ENCODE measurements around the gene TMPRSS4. TPM values are rescaled to one million over a fixed set of nuclear protein-coding genes. Genes with fewer than 3 reads are reported as not detected.

Gene TMPRSS4
- polyA plus RNA-seq, 1 of the 3 experiments (the other 2 are of a cell fraction), result not detected

DNA sequence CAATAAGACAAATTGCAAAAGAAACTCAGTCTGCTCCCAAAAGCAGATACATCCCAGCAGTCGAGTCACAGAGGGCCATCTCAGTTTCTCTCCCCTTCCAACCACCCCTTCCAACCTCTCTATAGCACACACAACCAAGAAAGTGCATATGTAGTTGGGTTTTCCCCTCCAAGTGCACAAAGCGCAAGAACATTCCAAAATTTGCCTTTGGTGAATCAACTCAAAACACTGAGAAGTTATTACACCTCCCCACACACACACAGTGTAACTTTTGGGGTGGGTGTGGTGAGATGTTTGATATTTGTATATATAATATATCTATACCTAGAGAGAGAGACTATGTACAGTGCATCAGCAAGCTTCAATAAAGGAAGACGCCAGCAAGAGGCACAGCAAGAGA is 86.0 kb downstream of the TMPRSS4 start:
- H3K9me3 ChIP-seq, result no peaks in the 10 kb centered on the region
- no peaks in the 10 kb centered on the region for H3K79me2 ChIP-seq (ENCODE audit: insufficient read depth)
- H3K9me2 ChIP-seq, result no peaks in the 10 kb centered on the region
- H4K20me1 ChIP-seq (ENCODE audit: insufficient read depth), result no peaks in the 10 kb centered on the region
- CTCF ChIA-PET, result interaction anchor here (1.3 to 1.8 kb wide), 2 partner anchors 9 to 17 kb away, joined by 5 to 10 read pairs; no protein-coding TSS in a partner anchor
- 20% methylated on average over 3 of the region's 3 CpGs for WGBS (ENCODE audit: low lambda C conversion rate)
- H3F3A ChIP-seq (replicated peaks; ENCODE audit: insufficient read depth), result no peaks in the 10 kb centered on the region
- TF ChIP-seq EZH2phosphoT487 (IDR thresholded peaks at IDR 0.05; ENCODE audit: borderline replicate concordance, low read depth) (no peak), YY1 (IDR thresholded peaks at IDR 0.05; ENCODE audit: low read depth) (no peak), RCOR1 (IDR thresholded peaks at IDR 0.05; ENCODE audit: low read length) (no peak), RXRA (IDR thresholded peaks at IDR 0.05; ENCODE audit: borderline replicate concordance, low read depth) (no peak), POLR2AphosphoS5 (IDR thresholded peaks at IDR 0.05; ENCODE audit: low read depth, low read length) (no peak), FOXJ3 (CRISPR knock-in tag; IDR thresholded peaks at IDR 0.05) (no peak)
- no peak for DNase-seq
- no peak overlapping the region for H2AFZ ChIP-seq (ENCODE audit: low read depth)
- peaks cover 44% of the 10 kb centered on the region for H3K27me3 ChIP-seq (ENCODE audit: insufficient read depth)
- no peaks in the 10 kb centered on the region for H3K36me3 ChIP-seq (replicated peaks in 1 of 2; ENCODE audit: control insufficient read depth in 1 of 2, insufficient read depth in 2 of 2, low read length in 1 of 2)
- no peak overlapping the region for H3K4me3 ChIP-seq (ENCODE audit: low read depth in 2 of 2, low read length in 1 of 2)
- POLR2A ChIA-PET, result interaction anchor here (0.8 kb wide), 1 partner anchor 10 kb away, joined by 3 read pairs; no protein-coding TSS in a partner anchor
- H3K9ac ChIP-seq, result no peak overlapping the region
- no peaks in the 10 kb centered on the region for H3K4me1 ChIP-seq (ENCODE audit: control insufficient read depth in 1 of 2, insufficient read depth in 2 of 2, low read depth in 1 of 2, low read length in 1 of 2)
- H3K27ac ChIP-seq (ENCODE audit: low read depth in 2 of 2, low read length in 1 of 2), result no peak overlapping the region
- no peak overlapping the region for H3K4me2 ChIP-seq

DNA sequence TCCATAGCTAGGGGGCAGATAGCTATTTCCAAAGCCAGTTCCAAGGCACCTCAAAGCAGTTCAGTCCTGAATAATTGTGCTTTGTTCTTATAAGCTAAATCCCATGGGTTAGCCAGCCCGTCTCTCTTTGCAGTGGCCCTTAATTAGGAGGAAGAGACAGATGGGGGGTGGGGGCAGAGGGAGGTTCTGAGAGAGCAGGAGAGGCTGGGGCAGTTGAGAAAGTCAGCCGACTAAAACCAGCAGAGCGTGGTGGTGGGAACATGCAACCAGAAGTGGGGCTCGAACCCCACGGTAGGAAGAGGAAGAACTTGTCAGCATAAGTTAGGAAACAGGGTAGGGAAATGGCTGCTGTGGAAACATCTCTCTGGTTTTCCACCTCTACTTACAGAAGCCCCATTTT is 86.6 kb downstream of the TMPRSS4 start:
- ChIA-PET CTCF (interaction anchor here (0.5 to 1.8 kb wide), 6 partner anchors 8 to 190 kb away, joined by 3 to 10 read pairs (median 3); partner anchors contain the start of gene SCN4B), POLR2A (interaction anchor here (0.8 kb wide), 1 partner anchor 10 kb away, joined by 3 read pairs; no protein-coding TSS in a partner anchor)
- no peaks in the 10 kb centered on the region for H3K9me2 ChIP-seq
- H3K27ac ChIP-seq (ENCODE audit: low read depth in 2 of 2, low read length in 1 of 2), result no peak overlapping the region
- no peak overlapping the region for H3K4me2 ChIP-seq
- no peaks in the 10 kb centered on the region for H3K79me2 ChIP-seq (ENCODE audit: insufficient read depth)
- WGBS (ENCODE audit: low lambda C conversion rate), result 49% methylated on average over 5 of the region's 5 CpGs
- H4K20me1 ChIP-seq (ENCODE audit: insufficient read depth), result no peaks in the 10 kb centered on the region
- H3K4me1 ChIP-seq (ENCODE audit: control insufficient read depth in 1 of 2, insufficient read depth in 2 of 2, low read depth in 1 of 2, low read length in 1 of 2), result no peaks in the 10 kb centered on the region
- peaks cover 37% of the 10 kb centered on the region for H3K27me3 ChIP-seq (ENCODE audit: insufficient read depth)
- TF ChIP-seq, protein P1, sequence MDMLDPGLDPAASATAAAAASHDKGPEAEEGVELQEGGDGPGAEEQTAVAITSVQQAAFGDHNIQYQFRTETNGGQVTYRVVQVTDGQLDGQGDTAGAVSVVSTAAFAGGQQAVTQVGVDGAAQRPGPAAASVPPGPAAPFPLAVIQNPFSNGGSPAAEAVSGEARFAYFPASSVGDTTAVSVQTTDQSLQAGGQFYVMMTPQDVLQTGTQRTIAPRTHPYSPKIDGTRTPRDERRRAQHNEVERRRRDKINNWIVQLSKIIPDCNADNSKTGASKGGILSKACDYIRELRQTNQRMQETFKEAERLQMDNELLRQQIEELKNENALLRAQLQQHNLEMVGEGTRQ (IDR thresholded peaks at IDR 0.05; ENCODE audit: borderline replicate concordance, low read depth, low read length), result no peak
- TF ChIP-seq RAD21 (IDR thresholded peaks at IDR 0.05; ENCODE audit: low read length) (no peak), TEAD4 (IDR thresholded peaks at IDR 0.05; ENCODE audit: borderline replicate concordance, insufficient read depth) (no peak), EZH2phosphoT487 (IDR thresholded peaks at IDR 0.05; ENCODE audit: borderline replicate concordance, low read depth) (no peak), GATA2 (CRISPR knock-in tag; IDR thresholded peaks at IDR 0.05) (no peak), MEF2A (IDR thresholded peaks at IDR 0.05; ENCODE audit: borderline replicate concordance, low read depth) (no peak), NFIC (IDR thresholded peaks at IDR 0.05; ENCODE audit: borderline replicate concordance) (no peak), TCF12 (IDR thresholded peaks at IDR 0.05) (no peak)
- TF ChIP-seq, protein P2, sequence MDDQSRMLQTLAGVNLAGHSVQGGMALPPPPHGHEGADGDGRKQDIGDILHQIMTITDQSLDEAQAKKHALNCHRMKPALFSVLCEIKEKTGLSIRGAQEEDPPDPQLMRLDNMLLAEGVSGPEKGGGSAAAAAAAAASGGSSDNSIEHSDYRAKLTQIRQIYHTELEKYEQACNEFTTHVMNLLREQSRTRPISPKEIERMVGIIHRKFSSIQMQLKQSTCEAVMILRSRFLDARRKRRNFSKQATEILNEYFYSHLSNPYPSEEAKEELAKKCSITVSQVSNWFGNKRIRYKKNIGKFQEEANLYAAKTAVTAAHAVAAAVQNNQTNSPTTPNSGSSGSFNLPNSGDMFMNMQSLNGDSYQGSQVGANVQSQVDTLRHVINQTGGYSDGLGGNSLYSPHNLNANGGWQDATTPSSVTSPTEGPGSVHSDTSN (IDR thresholded peaks at IDR 0.05), result no peak
- TF ChIP-seq, protein P3, sequence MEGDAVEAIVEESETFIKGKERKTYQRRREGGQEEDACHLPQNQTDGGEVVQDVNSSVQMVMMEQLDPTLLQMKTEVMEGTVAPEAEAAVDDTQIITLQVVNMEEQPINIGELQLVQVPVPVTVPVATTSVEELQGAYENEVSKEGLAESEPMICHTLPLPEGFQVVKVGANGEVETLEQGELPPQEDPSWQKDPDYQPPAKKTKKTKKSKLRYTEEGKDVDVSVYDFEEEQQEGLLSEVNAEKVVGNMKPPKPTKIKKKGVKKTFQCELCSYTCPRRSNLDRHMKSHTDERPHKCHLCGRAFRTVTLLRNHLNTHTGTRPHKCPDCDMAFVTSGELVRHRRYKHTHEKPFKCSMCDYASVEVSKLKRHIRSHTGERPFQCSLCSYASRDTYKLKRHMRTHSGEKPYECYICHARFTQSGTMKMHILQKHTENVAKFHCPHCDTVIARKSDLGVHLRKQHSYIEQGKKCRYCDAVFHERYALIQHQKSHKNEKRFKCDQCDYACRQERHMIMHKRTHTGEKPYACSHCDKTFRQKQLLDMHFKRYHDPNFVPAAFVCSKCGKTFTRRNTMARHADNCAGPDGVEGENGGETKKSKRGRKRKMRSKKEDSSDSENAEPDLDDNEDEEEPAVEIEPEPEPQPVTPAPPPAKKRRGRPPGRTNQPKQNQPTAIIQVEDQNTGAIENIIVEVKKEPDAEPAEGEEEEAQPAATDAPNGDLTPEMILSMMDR (IDR thresholded peaks at IDR 0.05), result no peak
- TF ChIP-seq, protein P4, sequence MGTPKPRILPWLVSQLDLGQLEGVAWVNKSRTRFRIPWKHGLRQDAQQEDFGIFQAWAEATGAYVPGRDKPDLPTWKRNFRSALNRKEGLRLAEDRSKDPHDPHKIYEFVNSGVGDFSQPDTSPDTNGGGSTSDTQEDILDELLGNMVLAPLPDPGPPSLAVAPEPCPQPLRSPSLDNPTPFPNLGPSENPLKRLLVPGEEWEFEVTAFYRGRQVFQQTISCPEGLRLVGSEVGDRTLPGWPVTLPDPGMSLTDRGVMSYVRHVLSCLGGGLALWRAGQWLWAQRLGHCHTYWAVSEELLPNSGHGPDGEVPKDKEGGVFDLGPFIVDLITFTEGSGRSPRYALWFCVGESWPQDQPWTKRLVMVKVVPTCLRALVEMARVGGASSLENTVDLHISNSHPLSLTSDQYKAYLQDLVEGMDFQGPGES (IDR thresholded peaks at IDR 0.05; ENCODE audit: low read depth, low read length), result no peak
- no peak overlapping the region for H3K9ac ChIP-seq
- no peak for DNase-seq
- H3K4me3 ChIP-seq (ENCODE audit: low read depth in 2 of 2, low read length in 1 of 2), result no peak overlapping the region
- no peak overlapping the region for H2AFZ ChIP-seq (ENCODE audit: low read depth)
- no peaks in the 10 kb centered on the region for H3K9me3 ChIP-seq
- no peaks in the 10 kb centered on the region for H3K36me3 ChIP-seq (replicated peaks in 1 of 2; ENCODE audit: control insufficient read depth in 1 of 2, insufficient read depth in 2 of 2, low read length in 1 of 2)
- H3F3A ChIP-seq (replicated peaks; ENCODE audit: insufficient read depth), result no peaks in the 10 kb centered on the region

All from SK-N-SH (cell line).